Activated T-cell treated with anti-CD3 and anti-CD28 coated beads for 24 hours (primary cell): ENCODE measurements around the gene LTBP1.

Experiments used
- DNase-seq: peaks from one replicate; pipeline ENCODE4 v3.0.0-alpha.2; 2020; ENCODE audit warnings: low read depth

LTBP1 gene

GRCh38 chr2:32931519-32931918 lies 15.2 kb upstream of the LTBP1 start:
- no peak for DNase-seq

- no peak for DNase-seq
These were observed 14.6 kb upstream of the LTBP1 start for GRCh38 chr2:32931945-32932709.

GRCh38 chr2:32932825-32933755 lies 13.7 kb upstream of the LTBP1 start:
- no peak for DNase-seq

GRCh38 chr2:32933756-32934095 lies 13.0 kb upstream of the LTBP1 start:
- no peak for DNase-seq

- DNase-seq = no peak
These were observed 8.9 kb upstream of the LTBP1 start for GRCh38 chr2:32937602-32938448.

DNA sequence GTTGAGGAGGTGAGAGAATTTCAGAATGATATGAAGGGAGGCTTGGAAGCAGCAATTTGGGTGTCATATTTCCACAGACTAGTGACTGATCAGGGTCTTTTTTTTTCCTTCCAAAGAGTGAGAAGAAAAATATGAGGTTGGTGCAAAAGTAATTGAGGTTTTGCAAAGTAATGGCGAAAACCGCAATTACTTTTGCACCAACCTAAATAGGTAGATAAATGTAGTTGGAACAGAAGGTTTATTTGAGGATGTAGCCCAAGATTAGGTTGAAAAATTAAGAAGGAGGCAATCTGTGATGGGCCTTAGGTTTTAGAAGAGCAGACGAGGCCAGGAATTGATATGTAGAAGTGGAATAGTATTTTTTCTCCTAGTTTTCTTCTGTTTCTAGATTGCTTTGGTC lies 7.8 kb upstream of the LTBP1 start:
- no peak for DNase-seq

- no peak for DNase-seq
These were observed 6.3 kb upstream of the LTBP1 start for GRCh38 chr2:32940316-32940997.

- DNase-seq = no peak
These were observed 4.6 kb upstream of the LTBP1 start for GRCh38 chr2:32941944-32942690.

- DNase-seq = no peak
These were observed 3.8 kb upstream of the LTBP1 start for GRCh38 chr2:32942793-32943485.

GRCh38 chr2:32945286-32945685 lies 1.5 kb upstream of the LTBP1 start:
- no peak for DNase-seq

- no peak for DNase-seq
These were observed 327 bp downstream of the LTBP1 start for GRCh38 chr2:32947076-32947483.

- DNase-seq = no peak
These were observed 861 bp downstream of the LTBP1 start for GRCh38 chr2:32947484-32948143.

DNA sequence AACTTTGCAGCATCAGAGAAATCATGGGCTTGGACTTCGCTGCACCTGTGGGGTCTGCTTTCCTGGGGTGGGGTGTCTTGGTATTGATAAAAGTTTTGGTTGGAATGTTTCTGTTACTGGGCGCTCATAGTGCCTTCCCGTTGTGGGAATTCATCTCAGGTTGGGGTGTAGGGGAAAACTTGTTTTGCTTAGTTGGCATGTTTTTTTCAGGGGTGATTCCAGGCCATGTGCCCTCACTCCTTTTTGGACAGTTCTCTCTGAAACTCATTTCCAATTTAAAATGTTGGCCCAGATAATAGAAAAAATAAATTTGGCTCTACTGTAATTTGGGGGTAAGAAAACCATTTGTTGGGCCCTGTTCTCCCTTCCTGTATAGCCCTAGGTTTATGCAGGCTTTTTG lies 1.5 kb downstream of the LTBP1 start:
- DNase-seq = no peak

DNA sequence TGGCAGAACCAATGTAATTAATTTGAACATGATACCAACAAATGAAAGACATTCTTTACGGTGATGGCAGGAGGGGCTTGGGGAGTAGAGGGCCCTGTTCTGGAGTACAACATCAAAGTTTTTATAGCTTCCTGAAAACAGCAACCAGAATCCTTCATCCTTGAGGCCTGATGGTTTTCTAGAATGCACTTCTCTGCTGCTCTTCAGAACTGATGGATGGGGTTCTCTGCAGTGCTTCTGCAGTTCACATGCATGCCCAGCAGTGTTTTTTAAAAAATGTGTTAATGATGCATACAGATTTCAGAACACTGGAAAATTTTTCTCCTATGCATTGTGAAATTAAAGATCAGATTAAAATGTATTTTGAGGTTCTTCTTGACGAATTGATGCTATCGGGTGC lies 2.5 kb downstream of the LTBP1 start:
- DNase-seq = no peak

DNA sequence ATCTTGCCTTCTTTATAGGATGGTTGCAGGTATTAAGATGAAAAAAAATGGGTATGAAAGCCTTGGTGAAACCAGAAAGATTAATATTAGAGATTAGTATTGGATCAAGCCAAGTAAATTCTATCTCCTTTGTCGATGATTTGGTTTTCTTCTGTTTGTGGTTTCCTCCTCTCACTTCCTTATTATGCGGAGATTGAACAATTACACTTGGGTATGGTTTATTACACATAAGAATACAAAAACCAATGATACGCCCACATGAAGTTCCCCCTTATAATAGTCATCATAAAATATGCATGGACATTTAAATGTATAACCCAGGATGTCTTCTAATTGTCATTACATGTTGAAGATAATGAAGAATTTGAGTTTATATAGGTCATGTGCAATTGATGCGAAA lies 4.9 kb downstream of the LTBP1 start:
- DNase-seq = no peak

DNA sequence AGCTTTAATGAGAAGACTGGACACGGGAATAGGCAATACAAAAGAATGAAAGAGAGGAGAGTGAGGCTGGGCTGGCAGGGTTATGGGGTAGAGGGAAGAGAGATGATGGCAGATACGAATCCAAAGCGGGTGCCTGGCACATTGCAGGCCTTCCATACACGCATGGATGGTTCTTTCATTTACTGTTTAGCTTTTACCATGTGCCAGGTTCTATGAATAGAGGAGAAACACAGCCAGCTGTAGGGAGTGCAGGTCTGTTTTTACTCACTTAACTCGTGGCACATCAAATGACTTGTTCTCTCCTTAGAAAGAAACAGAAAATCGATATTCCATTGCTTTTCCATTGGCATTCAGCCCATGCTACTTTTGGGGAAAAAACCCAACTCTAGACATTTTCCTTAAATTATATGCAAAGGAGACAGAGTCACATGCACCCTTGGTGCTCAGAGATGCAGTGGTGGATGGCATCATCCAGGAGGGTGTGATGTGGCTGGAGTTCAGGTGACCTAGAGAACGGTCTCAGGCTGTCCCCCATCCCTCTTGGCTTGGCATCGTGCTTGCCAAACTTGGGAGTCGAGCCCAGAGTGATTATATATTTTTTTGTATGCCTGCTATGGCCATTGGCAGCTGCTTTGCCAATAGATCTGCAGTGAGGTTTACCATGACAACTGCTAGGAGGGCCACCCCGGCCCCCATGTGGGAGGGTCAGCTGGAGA lies 6.2 kb downstream of the LTBP1 start:
- DNase-seq = no peak

- no peak for DNase-seq
These were observed 7.5 kb downstream of the LTBP1 start for GRCh38 chr2:32954206-32954605.

DNA sequence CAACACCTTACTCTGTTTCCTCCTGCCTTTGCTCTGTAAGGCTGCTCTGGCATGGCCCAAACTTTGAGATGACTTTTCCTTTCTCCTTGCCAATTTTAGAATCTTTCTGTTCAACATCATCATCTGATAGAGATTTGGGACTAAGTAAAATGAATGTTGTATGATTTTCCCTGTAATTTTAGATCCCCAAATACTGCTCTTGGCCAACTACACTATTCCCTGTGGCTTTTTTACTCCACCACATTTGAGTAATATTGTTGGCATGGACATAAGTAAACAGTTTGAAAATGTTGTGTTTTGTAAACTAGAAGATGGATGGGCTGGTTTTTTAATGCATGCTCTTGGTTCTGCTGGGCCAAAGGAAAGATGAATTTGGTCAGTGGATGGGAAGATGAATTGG lies 12.1 kb downstream of the LTBP1 start:
- no peak for DNase-seq

DNA sequence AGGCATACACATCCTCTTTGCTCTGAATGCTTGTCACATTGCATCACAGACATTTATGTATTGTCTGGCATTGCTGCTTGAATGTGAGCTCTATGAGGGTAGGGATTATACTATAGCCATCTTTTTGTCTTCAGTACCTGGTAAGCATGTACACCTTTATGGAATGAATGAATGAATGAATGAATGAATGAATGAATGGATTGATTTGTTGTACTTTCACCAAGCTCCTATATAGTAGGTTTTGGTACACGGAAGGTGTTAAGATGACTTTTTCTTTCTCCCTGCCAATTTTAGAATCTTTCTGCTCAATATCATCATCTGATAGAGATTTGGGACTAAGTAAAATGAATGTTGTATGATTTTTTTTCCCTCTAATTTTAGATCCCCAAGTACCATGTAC lies 13.5 kb downstream of the LTBP1 start:
- no peak for DNase-seq
